Measurements from ENCODE around the gene NAALADL2. TPM values are rescaled to one million over a fixed set of nuclear protein-coding genes. Genes with fewer than 3 reads are reported as not detected.

The NAALADL2 gene
- total RNA-seq, 1 experiment from 2014 or later, result 12.8 TPM

DNA sequence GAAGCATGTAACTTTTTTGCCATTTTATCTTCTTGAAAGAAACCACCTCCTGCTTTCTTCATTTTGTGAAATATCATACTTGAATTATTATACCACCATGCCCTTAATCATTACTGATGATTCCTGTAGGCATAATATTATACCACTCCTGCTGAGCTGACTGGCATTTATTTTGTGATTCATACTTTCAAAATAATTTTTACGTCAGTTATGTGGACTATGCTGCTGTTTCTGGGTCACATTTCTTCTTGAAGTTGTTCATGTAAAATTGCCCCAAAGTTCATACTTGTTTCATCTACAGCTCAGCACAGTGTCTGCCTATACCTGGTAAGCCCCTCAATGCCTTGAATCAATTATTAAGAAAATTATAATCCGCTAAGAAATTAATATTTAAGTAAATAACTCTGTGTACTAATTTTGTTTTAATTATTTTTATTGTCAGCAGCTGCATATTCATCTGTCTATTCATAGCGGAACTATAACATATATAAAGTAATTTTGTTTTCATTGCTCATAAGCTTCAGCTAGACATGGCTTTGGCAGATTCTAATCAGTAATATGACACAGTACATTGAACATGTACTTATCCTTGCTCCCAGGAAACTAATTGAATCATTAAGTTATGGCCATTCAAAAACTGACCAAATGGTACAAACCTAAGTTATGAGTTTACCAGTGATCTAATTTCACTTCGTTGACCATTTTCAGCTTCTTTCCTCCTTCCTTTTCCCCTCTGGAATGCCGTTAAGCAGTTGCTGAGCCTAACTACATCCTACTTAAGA, 160.0 kb downstream of the NAALADL2 start:
- H3K4me2 ChIP-seq, result no peak overlapping the region
- no peaks in the 10 kb centered on the region for H3F3A ChIP-seq (ENCODE audit: insufficient read depth, low read depth)
- no peaks in the 10 kb centered on the region for H3K4me1 ChIP-seq (replicated peaks; ENCODE audit: insufficient read depth)
- no peak overlapping the region for H2AFZ ChIP-seq
- DNase-seq, result no peak
- no peaks in the 10 kb centered on the region for H3K79me2 ChIP-seq (ENCODE audit: low read depth)
- ChIA-PET POLR2A (ENCODE audit: unreplicated experiment) (no interaction called here), CTCF (no interaction called here)
- no peak overlapping the region for H3K4me3 ChIP-seq
- no peaks in the 10 kb centered on the region for H4K20me1 ChIP-seq (ENCODE audit: insufficient read depth)
- no peaks in the 10 kb centered on the region for H3K27me3 ChIP-seq (ENCODE audit: insufficient read depth, low read depth)
- intact Hi-C loops (cut with micrococcal nuclease; ENCODE audit: unreplicated experiment), result no loop called here
- no peaks in the 10 kb centered on the region; the same call in 1 of the 2 replicates for H3K9me3 ChIP-seq (ENCODE audit: insufficient read depth, low read depth)
- no peak for TF ChIP-seq EZH2 (IDR thresholded peaks at IDR 0.05; ENCODE audit: low read depth)
- TF ChIP-seq, protein P1, sequence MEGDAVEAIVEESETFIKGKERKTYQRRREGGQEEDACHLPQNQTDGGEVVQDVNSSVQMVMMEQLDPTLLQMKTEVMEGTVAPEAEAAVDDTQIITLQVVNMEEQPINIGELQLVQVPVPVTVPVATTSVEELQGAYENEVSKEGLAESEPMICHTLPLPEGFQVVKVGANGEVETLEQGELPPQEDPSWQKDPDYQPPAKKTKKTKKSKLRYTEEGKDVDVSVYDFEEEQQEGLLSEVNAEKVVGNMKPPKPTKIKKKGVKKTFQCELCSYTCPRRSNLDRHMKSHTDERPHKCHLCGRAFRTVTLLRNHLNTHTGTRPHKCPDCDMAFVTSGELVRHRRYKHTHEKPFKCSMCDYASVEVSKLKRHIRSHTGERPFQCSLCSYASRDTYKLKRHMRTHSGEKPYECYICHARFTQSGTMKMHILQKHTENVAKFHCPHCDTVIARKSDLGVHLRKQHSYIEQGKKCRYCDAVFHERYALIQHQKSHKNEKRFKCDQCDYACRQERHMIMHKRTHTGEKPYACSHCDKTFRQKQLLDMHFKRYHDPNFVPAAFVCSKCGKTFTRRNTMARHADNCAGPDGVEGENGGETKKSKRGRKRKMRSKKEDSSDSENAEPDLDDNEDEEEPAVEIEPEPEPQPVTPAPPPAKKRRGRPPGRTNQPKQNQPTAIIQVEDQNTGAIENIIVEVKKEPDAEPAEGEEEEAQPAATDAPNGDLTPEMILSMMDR (conservative IDR thresholded peaks at IDR 0.05), result no peak
- H3K36me3 ChIP-seq (ENCODE audit: low read depth), result no peaks in the 10 kb centered on the region
- BruUV-seq (replicated peaks), result no TSS peak
- H3K9me2 ChIP-seq (ENCODE audit: insufficient read depth), result no peaks in the 10 kb centered on the region
- no peak overlapping the region for H3K27ac ChIP-seq

DNA sequence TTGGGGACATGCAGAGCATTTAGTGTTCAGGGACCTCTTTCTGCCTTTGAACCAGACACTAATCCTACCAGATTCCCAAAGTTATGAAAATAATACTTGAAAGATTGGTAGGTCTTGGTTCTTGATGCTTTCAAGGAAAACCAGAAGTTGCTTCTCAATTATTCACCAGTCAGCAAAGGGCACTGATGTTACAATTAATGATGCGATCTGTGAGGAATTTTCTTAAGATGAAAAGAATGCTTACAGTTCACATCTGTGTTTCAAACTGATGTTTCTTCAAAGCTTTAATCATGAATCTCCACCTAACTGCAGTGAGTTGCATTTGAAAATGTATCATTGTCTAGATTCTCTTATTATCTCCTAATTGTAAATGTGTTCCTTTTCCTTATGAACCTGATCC, 161.0 kb downstream of the NAALADL2 start:
- DNase-seq, result no peak
- Histone ChIP-seq H3K27me3 (ENCODE audit: insufficient read depth, low read depth) (no peaks in the 10 kb centered on the region), H3K4me1 (replicated peaks; ENCODE audit: insufficient read depth) (no peaks in the 10 kb centered on the region), H2AFZ (no peak overlapping the region), H3K27ac (no peak overlapping the region), H3K9me3 (ENCODE audit: insufficient read depth, low read depth) (no peaks in the 10 kb centered on the region; the same call in 1 of the 2 replicates), H3F3A (ENCODE audit: insufficient read depth, low read depth) (no peaks in the 10 kb centered on the region), H3K4me3 (no peak overlapping the region), H3K36me3 (ENCODE audit: low read depth) (no peaks in the 10 kb centered on the region), H3K4me2 (no peak overlapping the region), H3K9me2 (ENCODE audit: insufficient read depth) (no peaks in the 10 kb centered on the region), H3K79me2 (ENCODE audit: low read depth) (no peaks in the 10 kb centered on the region), H4K20me1 (ENCODE audit: insufficient read depth) (no peaks in the 10 kb centered on the region)
- no TSS peak for BruUV-seq (replicated peaks)
- intact Hi-C loops (cut with micrococcal nuclease; ENCODE audit: unreplicated experiment), result no loop called here
- POLR2A ChIA-PET (ENCODE audit: unreplicated experiment), result no interaction called here
- TF ChIP-seq EZH2 (IDR thresholded peaks at IDR 0.05; ENCODE audit: low read depth), result no peak
- TF ChIP-seq, protein P1 (conservative IDR thresholded peaks at IDR 0.05), result no peak
- CTCF ChIA-PET, result no interaction called here

GRCh38 chr3:175029828-175030227, 170.7 kb downstream of the NAALADL2 start:
- DNase-seq, result no peak
- H4K20me1 ChIP-seq (ENCODE audit: insufficient read depth), result no peaks in the 10 kb centered on the region
- no peaks in the 10 kb centered on the region for H3K4me1 ChIP-seq (replicated peaks; ENCODE audit: insufficient read depth)
- H3K27ac ChIP-seq, result no peak overlapping the region
- TF ChIP-seq, protein P1 (conservative IDR thresholded peaks at IDR 0.05), result no peak
- TF ChIP-seq EZH2 (IDR thresholded peaks at IDR 0.05; ENCODE audit: low read depth), result no peak
- H2AFZ ChIP-seq, result no peak overlapping the region
- no peaks in the 10 kb centered on the region for H3F3A ChIP-seq (ENCODE audit: insufficient read depth, low read depth)
- BruUV-seq (replicated peaks), result no TSS peak
- no peaks in the 10 kb centered on the region for H3K9me3 ChIP-seq (ENCODE audit: insufficient read depth, low read depth)
- no peak overlapping the region for H3K4me2 ChIP-seq
- no peaks in the 10 kb centered on the region for H3K9me2 ChIP-seq (ENCODE audit: insufficient read depth)
- H3K27me3 ChIP-seq (ENCODE audit: insufficient read depth, low read depth), result no peaks in the 10 kb centered on the region
- H3K79me2 ChIP-seq (ENCODE audit: low read depth), result no peaks in the 10 kb centered on the region
- ChIA-PET CTCF (no interaction called here), POLR2A (ENCODE audit: unreplicated experiment) (no interaction called here)
- intact Hi-C loops (cut with micrococcal nuclease; ENCODE audit: unreplicated experiment), result no loop called here
- no peaks in the 10 kb centered on the region for H3K36me3 ChIP-seq (ENCODE audit: low read depth)
- no peak overlapping the region for H3K4me3 ChIP-seq
